ENCODE results near the gene TRAPPC3.

GRCh38 chr1:36092798-36093185 lies 56.5 kb downstream of the TRAPPC3 start:
- TF ChIP-seq CTCF (IDR thresholded peaks at IDR 0.05) (no peak), POLR2A (IDR thresholded peaks at IDR 0.05) (no peak), POLR2AphosphoS5 (IDR thresholded peaks at IDR 0.05; ENCODE audit: insufficient read depth in 1 of 2, low read depth in 1 of 2) (no peak)

Measured in vagina (tissue), 2 donors.